A549 (cell line): ENCODE data around the gene MBD3. TPM values are rescaled to one million over a fixed set of nuclear protein-coding genes. Genes with fewer than 3 reads are reported as not detected.

Experiments used
- ATAC-seq, 2 experiments: fragments of 200-7000 bp in 1 of 2; fragments of >200 bp in 1 of 2; cut with Nextera tagmentation in 1 of 2; cut with Tn5 transposase in 1 of 2; 3 replicates each; pipeline versions ENCODE4 v1.8.0 to v1.9.1; 2018 to 2020; ENCODE audit warnings: mild to moderate bottlenecking in 1 of 2, moderate library complexity in 1 of 2
- CTCF ChIA-PET: fragments of 300-600 bp; sonication (Branson Sonifier 250); formaldehyde crosslinking; extraction: SDS; loops from one replicate; lab custom pipeline; 2021; ENCODE audit warnings: antibody characterized with exemption, inconsistent platforms; lab: Yijun Ruan, JAX
- POLR2A ChIA-PET: fragments of 350-600 bp; formaldehyde crosslinking; extraction: SDS; loops from one replicate; lab custom pipeline; 2021; ENCODE audit warnings: antibody characterized with exemption, inconsistent platforms; lab: Yijun Ruan, JAX
- DNase-seq, 2 experiments: peaks; one replicate each; pipeline versions ENCODE4 v3.0.0 to v3.0.0-alpha.2; 2011 to 2016; ENCODE audit warnings: low read depth in 1 of 2, low spot score in 1 of 2
- FAIRE-seq: peaks from 2 replicates; lab custom pipeline; 2011; peaks lifted over from hg19 to GRCh38; lab: Jason Lieb, UNC
- H3K27ac ChIP-seq, 2 experiments: fragments of >200 bp; sonication (Bioruptor Twin); formaldehyde crosslinking; 3 replicates each; pipeline ENCODE4 v1.5.1; 2016 to 2017
- H3K4me1 ChIP-seq: fragments of >200 bp; sonication (Bioruptor Twin); formaldehyde crosslinking; 3 replicates; pipeline ENCODE4 v1.6.1; 2016
- H3K4me2 ChIP-seq: fragments of >200 bp; sonication (Bioruptor Twin); formaldehyde crosslinking; 3 replicates; pipeline ENCODE4 v1.6.1; 2016
- H3K4me3 ChIP-seq: fragments of >200 bp; sonication (Bioruptor Twin); formaldehyde crosslinking; 3 replicates; pipeline ENCODE4 v1.5.1; 2016
- H3K9me3 ChIP-seq: fragments of >200 bp; sonication (Bioruptor Twin); formaldehyde crosslinking; 3 replicates; pipeline ENCODE4 v1.6.1; 2016
- BHLHE40 ChIP-seq: IDR thresholded peaks from 2 replicates; pipeline ENCODE4 v1.6.1; 2012; ENCODE audit warnings: low read depth, low read length, inconsistent platforms
- CBX2 ChIP-seq: fragments of 200-600 bp; sonication (generic); IDR thresholded peaks from 2 replicates; pipeline ENCODE4 v1.6.1; 2016; ENCODE audit warnings: low read depth, mild to moderate bottlenecking, borderline replicate concordance
- CBX8 ChIP-seq: fragments of 200-600 bp; sonication (generic); IDR thresholded peaks from 2 replicates; pipeline ENCODE4 v1.6.1; 2016
- EHF ChIP-seq: fragments of 250-450 bp; sonication (Bioruptor Pico); IDR thresholded peaks from 2 replicates; pipeline ENCODE4 v1.5.0; 2020; ENCODE audit warnings: mild to moderate bottlenecking
- EHMT2 ChIP-seq: fragments of 200-600 bp; sonication (generic); IDR thresholded peaks from 2 replicates; pipeline ENCODE4 v1.6.1; 2016; ENCODE audit warnings: antibody characterized with exemption, low read depth, mild to moderate bottlenecking, moderate library complexity
- ELK1 ChIP-seq: fragments of 150-350 bp; IDR thresholded peaks from 2 replicates; pipeline ENCODE4 v1.6.1; 2014; ENCODE audit warnings: low read depth, mild to moderate bottlenecking, low read length
- EP300 ChIP-seq, 2 experiments: fragments of >200 bp; sonication (Bioruptor Twin); formaldehyde crosslinking; IDR thresholded peaks; 2 replicates in 1 of 2; 3 replicates in 1 of 2; pipeline ENCODE4 v1.6.1; 2016 to 2017
- ESRRA ChIP-seq: fragments of 150-350 bp; IDR thresholded peaks from 2 replicates; pipeline ENCODE4 v1.6.1; 2014; ENCODE audit warnings: mild to moderate bottlenecking, low read length, borderline replicate concordance
- FOXS1 ChIP-seq: fragments of 250-450 bp; sonication (Bioruptor Pico); IDR thresholded peaks from 2 replicates; pipeline ENCODE4 v1.5.0; 2020; ENCODE audit warnings: mild to moderate bottlenecking, moderate library complexity
- HES2 ChIP-seq: fragments of >200 bp; sonication (Bioruptor Twin); formaldehyde crosslinking; IDR thresholded peaks from 2 replicates; pipeline ENCODE4 v1.6.1; 2016
- HEYL ChIP-seq: fragments of 250-450 bp; sonication (Bioruptor Pico); IDR thresholded peaks from 2 replicates; pipeline ENCODE4 v1.8.0; 2021; ENCODE audit warnings: mild to moderate bottlenecking, moderate library complexity
- HOXB13 ChIP-seq: fragments of 250-450 bp; sonication (Bioruptor Pico); IDR thresholded peaks from 2 replicates; pipeline ENCODE4 v1.5.0; 2020; ENCODE audit warnings: low read depth, mild to moderate bottlenecking, moderate library complexity
- HOXB5 ChIP-seq: fragments of 250-450 bp; sonication (Bioruptor Pico); IDR thresholded peaks from 2 replicates; pipeline ENCODE4 v1.5.0; 2020; ENCODE audit warnings: mild to moderate bottlenecking, moderate library complexity
- JUNB ChIP-seq: fragments of >200 bp; sonication (Bioruptor Twin); formaldehyde crosslinking; IDR thresholded peaks from 2 replicates; pipeline ENCODE4 v1.6.1; 2016
- KDM5A ChIP-seq: fragments of 200-600 bp; sonication (generic); IDR thresholded peaks from 2 replicates; pipeline ENCODE4 v1.6.1; 2016; ENCODE audit warnings: antibody characterized with exemption, mild to moderate bottlenecking
- MAFK ChIP-seq: fragments of 450-650 bp; IDR thresholded peaks from 2 replicates; pipeline ENCODE4 v1.6.1; 2014; ENCODE audit not compliant: partially characterized antibody
- PHF8 ChIP-seq: fragments of 200-600 bp; sonication (generic); IDR thresholded peaks from 2 replicates; pipeline ENCODE4 v1.6.1; 2016; ENCODE audit warnings: low read depth, mild to moderate bottlenecking, antibody characterized with exemption, moderate library complexity, borderline replicate concordance
- RARB ChIP-seq: fragments of 250-450 bp; sonication (Bioruptor Pico); IDR thresholded peaks from 2 replicates; pipeline ENCODE4 v1.8.0; 2021; ENCODE audit warnings: mild to moderate bottlenecking, moderate library complexity
- RCOR1 ChIP-seq: fragments of 150-350 bp; IDR thresholded peaks from 2 replicates; pipeline ENCODE4 v1.6.1; 2014; ENCODE audit warnings: antibody characterized with exemption, low read length, low read depth
- SMC3 ChIP-seq: fragments of >200 bp; sonication (Bioruptor Twin); formaldehyde crosslinking; IDR thresholded peaks from 3 replicates; pipeline ENCODE4 v1.6.1; 2018; ENCODE audit warnings: inconsistent platforms
- SREBF2 ChIP-seq: fragments of 450-650 bp; IDR thresholded peaks from 2 replicates; pipeline ENCODE4 v1.6.1; 2014; ENCODE audit warnings: mild to moderate bottlenecking, moderate library complexity
- TFCP2L1 ChIP-seq: fragments of 250-450 bp; sonication (Bioruptor Pico); IDR thresholded peaks from 2 replicates; pipeline ENCODE4 v1.5.0; 2021; ENCODE audit warnings: mild to moderate bottlenecking
- TP53 ChIP-seq: fragments of 250-450 bp; sonication (Bioruptor Pico); IDR thresholded peaks from 2 replicates; pipeline ENCODE4 v1.5.0; 2021; ENCODE audit warnings: mild to moderate bottlenecking, moderate library complexity
- ZFP36 ChIP-seq: fragments of 450-650 bp; IDR thresholded peaks from 2 replicates; pipeline ENCODE4 v1.6.1; 2014; ENCODE audit warnings: borderline replicate concordance; ENCODE audit not compliant: partially characterized antibody
- ZSCAN20 ChIP-seq: fragments of 250-450 bp; sonication (Bioruptor Pico); IDR thresholded peaks from 2 replicates; pipeline ENCODE4 v1.8.0; 2022; ENCODE audit warnings: mild to moderate bottlenecking, moderate library complexity
- WGBS: methylation state at CpG from one replicate; pipeline ENCODE4 v1.1.6; 2017; ENCODE audit errors: missing lambda C conversion rate; 5-methylcytosine and 5-hydroxymethylcytosine counted together
- polyA plus RNA-seq, 4 experiments: library from polyadenylated mRNA; depleted of rRNA in 3 of 4; stranded (reverse); fragments of >200 nt; fragmentation: RNase III in 1 of 4; extraction: RNeasy Plus Mini Kit Qiagen cat#74134 plus additional on column Dnase treatment in 1 of 4; gene quantifications; 2 replicates in 3 of 4; 3 replicates in 1 of 4; pipeline ENCODE4 v1.2.3, GENCODE V29; 2011 to 2017
- TF ChIP-seq, protein P1 (sequence below): IDR thresholded peaks from 2 replicates; pipeline ENCODE4 v1.6.1; 2012; ENCODE audit warnings: low read depth, borderline replicate concordance
- TF ChIP-seq, protein P2 (sequence below): IDR thresholded peaks from 2 replicates; pipeline ENCODE4 v1.6.1; 2012
- TF ChIP-seq, protein P3 (sequence below): IDR thresholded peaks from 2 replicates; pipeline ENCODE4 v1.6.1; 2012
- TF ChIP-seq, protein P4 (sequence below): fragments of 200-600 bp; sonication (generic); IDR thresholded peaks from 2 replicates; pipeline ENCODE4 v1.6.1; 2016; ENCODE audit warnings: antibody characterized with exemption, mild to moderate bottlenecking, moderate library complexity

Gene MBD3
- polyA plus RNA-seq, 2 of the 4 experiments (the other 2 are of a cell fraction), result 22.7 to 41.4 TPM

DNA sequence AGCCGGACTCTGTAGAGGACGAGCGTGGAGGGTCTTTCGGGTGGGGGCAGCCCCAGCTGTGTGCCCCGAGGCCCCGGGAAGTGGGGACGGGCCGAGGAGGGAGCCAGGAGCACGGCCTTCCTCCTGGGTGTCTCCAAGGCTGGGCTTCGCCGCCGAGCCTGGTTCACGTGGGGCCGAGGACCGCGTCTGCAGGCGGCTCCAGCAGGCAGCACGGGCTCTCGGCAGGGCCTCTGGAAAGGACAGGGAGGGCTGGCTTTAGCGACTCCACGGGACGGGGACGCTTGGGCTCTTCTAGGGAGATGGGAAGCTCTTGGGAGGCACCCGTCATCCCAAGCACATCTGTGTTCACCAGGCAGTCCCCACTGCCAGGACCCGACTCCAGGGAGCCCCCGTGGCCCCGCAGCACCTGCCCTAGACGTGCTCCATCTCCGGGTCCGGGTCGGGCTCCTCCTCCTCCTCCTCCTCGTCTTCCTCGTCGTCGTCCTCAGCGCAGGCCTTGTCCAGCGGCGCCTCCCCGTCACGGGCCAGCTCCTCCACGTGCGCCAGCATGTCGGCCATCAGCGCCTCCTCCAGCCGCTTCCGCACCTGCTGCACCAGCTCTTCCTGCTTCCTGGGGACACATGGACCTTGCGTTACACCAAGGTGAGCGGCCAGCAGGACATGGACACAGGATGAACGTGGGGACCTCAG, 14.6 kb downstream of the MBD3 start:
- 94% methylated on average over 40 of the region's 49 CpGs for WGBS
- no peak overlapping the region for H3K4me2 ChIP-seq
- no peaks in the 10 kb centered on the region for H3K4me1 ChIP-seq
- ATAC-seq, result no peak; a peak in 1 of 6 replicates
- H3K27ac ChIP-seq, result no peak overlapping the region
- CTCF ChIA-PET, result interaction anchor here (2.0 kb wide), 1 partner anchor 32 kb away, joined by 7 read pairs; no protein-coding TSS in a partner anchor
- no peak for DNase-seq
- H3K4me3 ChIP-seq, result no peak overlapping the region
- TF ChIP-seq, protein P1, sequence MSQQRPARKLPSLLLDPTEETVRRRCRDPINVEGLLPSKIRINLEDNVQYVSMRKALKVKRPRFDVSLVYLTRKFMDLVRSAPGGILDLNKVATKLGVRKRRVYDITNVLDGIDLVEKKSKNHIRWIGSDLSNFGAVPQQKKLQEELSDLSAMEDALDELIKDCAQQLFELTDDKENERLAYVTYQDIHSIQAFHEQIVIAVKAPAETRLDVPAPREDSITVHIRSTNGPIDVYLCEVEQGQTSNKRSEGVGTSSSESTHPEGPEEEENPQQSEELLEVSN, result no peak
- TF ChIP-seq, protein P2, sequence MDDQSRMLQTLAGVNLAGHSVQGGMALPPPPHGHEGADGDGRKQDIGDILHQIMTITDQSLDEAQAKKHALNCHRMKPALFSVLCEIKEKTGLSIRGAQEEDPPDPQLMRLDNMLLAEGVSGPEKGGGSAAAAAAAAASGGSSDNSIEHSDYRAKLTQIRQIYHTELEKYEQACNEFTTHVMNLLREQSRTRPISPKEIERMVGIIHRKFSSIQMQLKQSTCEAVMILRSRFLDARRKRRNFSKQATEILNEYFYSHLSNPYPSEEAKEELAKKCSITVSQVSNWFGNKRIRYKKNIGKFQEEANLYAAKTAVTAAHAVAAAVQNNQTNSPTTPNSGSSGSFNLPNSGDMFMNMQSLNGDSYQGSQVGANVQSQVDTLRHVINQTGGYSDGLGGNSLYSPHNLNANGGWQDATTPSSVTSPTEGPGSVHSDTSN, result no peak
- TF ChIP-seq JUNB, result no peak
- TF ChIP-seq HEYL, result no peak
- TF ChIP-seq TFCP2L1 (CRISPR knock-in tag), result no peak
- TF ChIP-seq EHMT2, result no peak
- TF ChIP-seq FOXS1 (CRISPR knock-in tag), result no peak
- no peak for TF ChIP-seq SREBF2
- TF ChIP-seq ZFP36, result no peak
- TF ChIP-seq HES2, result no peak
- no peak for TF ChIP-seq PHF8
- no peak for TF ChIP-seq SMC3
- no peak for TF ChIP-seq RCOR1
- no peak for TF ChIP-seq TP53 (CRISPR knock-in tag)
- TF ChIP-seq, protein P3, sequence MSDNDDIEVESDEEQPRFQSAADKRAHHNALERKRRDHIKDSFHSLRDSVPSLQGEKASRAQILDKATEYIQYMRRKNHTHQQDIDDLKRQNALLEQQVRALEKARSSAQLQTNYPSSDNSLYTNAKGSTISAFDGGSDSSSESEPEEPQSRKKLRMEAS, result no peak
- TF ChIP-seq ZSCAN20, result no peak
- no peak for TF ChIP-seq RARB
- TF ChIP-seq BHLHE40, result no peak
- FAIRE-seq, result no peak
- no peaks in the 10 kb centered on the region for H3K9me3 ChIP-seq
- POLR2A ChIA-PET, result no interaction called here

- ChIA-PET CTCF (interaction anchor here (1.5 to 2.0 kb wide), 2 partner anchors 14 to 31 kb away, joined by 5 to 7 read pairs; no protein-coding TSS in a partner anchor), POLR2A (interaction anchor here (0.6 kb wide), 1 partner anchor 11 kb away, joined by 3 read pairs; no protein-coding TSS in a partner anchor)
- WGBS, result 85% methylated on average over 32 of the region's 41 CpGs
- DNase-seq, result no peak
- Histone ChIP-seq H3K4me1 (no peaks in the 10 kb centered on the region), H3K4me3 (no peak overlapping the region), H3K9me3 (no peaks in the 10 kb centered on the region), H3K4me2 (no peak overlapping the region), H3K27ac (no peak overlapping the region)
- ATAC-seq, result peak in 1 of 2 experiments; percentile 12; a peak in 3 of 6 replicates
- FAIRE-seq, result no peak
- no peak for TF ChIP-seq BHLHE40
- no peak for TF ChIP-seq EHF (CRISPR knock-in tag)
- no peak for TF ChIP-seq ELK1
- no peak for TF ChIP-seq KDM5A
- TF ChIP-seq SREBF2, result no peak
- TF ChIP-seq, protein P4, sequence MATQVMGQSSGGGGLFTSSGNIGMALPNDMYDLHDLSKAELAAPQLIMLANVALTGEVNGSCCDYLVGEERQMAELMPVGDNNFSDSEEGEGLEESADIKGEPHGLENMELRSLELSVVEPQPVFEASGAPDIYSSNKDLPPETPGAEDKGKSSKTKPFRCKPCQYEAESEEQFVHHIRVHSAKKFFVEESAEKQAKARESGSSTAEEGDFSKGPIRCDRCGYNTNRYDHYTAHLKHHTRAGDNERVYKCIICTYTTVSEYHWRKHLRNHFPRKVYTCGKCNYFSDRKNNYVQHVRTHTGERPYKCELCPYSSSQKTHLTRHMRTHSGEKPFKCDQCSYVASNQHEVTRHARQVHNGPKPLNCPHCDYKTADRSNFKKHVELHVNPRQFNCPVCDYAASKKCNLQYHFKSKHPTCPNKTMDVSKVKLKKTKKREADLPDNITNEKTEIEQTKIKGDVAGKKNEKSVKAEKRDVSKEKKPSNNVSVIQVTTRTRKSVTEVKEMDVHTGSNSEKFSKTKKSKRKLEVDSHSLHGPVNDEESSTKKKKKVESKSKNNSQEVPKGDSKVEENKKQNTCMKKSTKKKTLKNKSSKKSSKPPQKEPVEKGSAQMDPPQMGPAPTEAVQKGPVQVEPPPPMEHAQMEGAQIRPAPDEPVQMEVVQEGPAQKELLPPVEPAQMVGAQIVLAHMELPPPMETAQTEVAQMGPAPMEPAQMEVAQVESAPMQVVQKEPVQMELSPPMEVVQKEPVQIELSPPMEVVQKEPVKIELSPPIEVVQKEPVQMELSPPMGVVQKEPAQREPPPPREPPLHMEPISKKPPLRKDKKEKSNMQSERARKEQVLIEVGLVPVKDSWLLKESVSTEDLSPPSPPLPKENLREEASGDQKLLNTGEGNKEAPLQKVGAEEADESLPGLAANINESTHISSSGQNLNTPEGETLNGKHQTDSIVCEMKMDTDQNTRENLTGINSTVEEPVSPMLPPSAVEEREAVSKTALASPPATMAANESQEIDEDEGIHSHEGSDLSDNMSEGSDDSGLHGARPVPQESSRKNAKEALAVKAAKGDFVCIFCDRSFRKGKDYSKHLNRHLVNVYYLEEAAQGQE, result no peak
- TF ChIP-seq, protein P3, result no peak
- no peak for TF ChIP-seq JUNB
- TF ChIP-seq CBX8, result no peak
- TF ChIP-seq MAFK, result no peak
- TF ChIP-seq EP300 (IDR thresholded peaks at IDR 0.05), result no peak
- TF ChIP-seq RARB, result no peak
- no peak for TF ChIP-seq HOXB13
- no peak for TF ChIP-seq ZFP36
- no peak for TF ChIP-seq ZSCAN20
- TF ChIP-seq ESRRA, result no peak
- no peak for TF ChIP-seq HOXB5
- TF ChIP-seq CBX2, result no peak
These were observed 15.4 kb downstream of the MBD3 start for GRCh38 chr19:1577090-1577928.
